NCI-H345 treated with DMSO at 0.1 percent for 48 hours (cell line): ENCODE results near the gene AKAP13.

Experiments used
- DNase-seq: peaks from one replicate; lab custom pipeline; 2025; ENCODE audit not compliant: unreplicated experiment; lab: John Stamatoyannopoulos, UW

AKAP13 gene

DNA sequence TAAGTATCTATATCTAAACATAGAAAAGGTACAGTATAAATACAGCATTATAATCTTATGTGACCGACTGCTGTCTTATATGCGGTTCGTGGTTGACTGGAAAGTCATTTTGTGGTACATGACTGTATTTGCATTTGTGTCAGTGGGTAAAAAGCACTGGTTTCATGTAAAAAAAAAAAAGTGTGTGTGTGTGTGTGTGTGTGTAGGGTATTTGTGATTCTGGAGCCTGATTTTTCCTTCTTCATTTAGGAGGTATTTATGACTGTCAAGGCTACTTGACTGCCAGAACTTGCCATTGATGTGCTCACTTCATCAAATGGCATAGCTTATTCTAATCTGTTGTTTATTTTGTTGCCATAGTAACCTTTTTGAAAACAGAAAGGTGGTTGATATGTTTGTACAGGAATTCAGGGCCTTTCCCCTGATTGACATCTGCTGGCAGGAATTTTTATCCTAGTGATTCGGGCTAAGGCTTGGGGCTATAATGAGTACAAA is 63.2 kb downstream of the AKAP13 start:
- peak; percentile 8 for DNase-seq

DNA sequence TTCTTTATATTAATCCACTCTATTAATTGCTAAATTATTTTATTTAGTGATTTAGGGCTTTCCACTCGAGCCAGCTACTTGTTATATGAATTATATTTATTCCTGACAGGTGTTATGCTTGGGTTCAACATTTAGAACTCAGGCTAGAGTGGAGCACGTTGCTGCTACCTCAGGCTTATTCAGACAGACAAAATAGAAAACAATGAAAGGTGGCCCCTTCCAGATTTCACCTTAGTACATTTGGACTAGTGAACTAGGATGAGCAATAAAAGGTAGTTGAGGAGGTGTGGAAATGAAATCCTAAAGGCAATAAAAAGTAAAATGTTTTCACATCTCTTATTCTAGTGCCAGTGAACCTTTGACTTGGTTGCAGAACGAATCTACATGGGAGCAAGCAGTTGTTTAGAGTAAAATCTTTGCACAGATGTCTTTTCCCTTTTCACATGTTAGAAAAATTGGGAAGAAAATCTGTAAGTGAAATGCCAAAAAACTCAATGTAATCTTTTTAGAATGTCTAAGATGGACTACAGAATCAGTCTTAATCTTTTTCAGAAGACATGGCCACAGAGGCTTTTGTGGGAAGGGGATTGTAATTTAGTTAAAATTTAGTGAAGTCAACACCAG is 63.8 kb downstream of the AKAP13 start:
- DNase-seq: no peak

DNA sequence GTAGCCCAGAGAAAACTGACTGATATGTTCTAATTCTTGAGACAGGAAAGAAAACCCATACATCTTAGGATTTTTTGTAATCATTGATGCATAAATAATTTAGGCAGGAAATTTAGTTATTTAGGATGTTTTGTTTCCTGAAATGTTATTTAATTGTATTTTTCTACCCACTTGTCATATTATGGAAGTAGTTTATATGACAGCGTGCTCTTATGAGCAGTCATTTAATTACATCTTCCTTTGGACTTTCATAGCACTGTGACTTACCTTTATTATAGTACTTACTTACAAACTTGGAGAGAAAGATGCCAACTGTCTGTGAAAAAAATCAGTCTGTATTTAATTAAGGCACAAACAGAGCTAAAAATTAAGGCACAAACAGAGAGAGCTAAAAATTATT is 65.0 kb downstream of the AKAP13 start:
- DNase-seq: no peak

DNA sequence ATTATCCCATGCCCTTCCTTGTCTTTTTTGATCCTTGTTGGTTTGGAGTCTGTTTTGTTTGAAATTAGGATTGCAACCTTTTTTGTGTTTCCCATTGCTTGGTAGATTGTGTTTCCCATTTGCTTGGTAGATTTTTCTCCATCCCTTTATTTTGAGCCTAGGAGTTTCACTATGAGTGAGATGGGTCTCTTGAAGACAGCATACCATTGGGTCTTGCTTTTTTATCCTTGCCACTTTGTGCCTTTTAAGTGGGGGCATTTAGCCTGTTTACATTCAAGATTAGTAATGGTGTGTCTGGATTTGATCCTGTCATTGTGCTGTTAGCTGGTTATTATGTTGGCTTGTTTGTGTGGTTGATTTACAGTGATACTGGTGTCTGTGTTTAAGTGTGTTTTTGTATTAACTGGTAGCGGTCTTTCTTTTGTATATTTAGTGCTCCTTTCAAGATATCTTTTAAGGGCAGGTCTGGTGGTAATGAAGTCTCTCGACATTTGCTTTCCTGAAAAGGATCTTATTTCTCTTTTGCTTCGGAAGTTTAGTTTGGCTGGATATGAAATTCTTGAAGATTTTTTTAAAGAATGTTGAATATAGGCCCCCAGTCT is 70.8 kb downstream of the AKAP13 start:
- no peak for DNase-seq

DNA sequence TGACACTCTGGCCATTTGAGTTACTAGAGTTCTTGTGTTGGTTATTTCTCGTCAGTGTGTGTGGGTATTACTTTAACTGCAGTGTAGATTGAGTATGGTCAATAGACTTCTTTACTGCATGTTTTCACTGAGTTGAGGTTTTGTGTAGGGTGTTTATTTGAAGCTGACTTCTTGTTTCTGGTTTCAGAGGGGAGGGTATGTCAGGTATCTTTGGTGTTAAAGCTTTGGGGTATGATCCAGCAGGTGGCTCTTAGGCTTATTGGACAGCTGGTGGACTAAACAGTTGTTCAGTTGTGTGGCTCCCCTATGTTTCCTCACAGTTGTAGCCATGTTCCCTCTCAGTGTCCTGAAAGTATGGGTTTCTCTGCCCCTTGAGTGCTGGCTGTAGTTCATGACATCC is 72.0 kb downstream of the AKAP13 start:
- no peak for DNase-seq

DNA sequence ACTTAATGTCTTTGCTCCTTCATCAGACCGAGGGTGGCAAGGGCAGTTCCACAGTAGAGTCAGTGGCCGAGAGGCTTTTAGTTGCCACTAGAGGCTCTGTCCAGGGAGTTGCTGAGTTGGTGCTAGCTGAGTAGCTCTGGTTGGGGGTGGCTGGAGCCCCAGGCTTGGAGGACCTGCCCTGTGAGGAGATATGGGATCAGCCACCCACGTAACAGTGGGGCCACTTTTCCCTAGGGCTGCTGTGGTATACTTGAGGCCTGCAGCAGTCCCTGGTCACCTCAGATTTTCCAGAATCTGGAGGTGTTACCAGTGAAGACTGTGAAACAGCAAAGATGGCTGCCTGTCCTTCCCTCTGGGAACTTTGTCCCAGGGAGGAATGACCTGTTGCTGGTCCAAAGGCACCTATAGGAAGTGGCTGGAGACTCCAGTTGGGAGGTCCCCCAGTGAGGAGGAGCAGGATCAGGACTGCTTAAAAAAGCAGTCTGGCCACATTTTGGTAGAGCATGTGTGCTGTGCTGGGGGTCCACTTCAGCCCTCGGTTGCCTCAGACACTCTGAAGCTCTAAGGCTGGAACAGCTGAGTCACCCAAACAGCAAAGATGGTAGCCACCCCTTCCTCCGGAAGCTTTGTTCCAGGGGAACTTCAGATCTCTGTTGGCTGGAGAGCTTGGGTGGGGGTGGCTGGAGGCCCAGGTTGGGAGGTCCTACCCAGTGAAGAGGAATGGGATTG is 72.9 kb downstream of the AKAP13 start:
- no peak for DNase-seq

DNA sequence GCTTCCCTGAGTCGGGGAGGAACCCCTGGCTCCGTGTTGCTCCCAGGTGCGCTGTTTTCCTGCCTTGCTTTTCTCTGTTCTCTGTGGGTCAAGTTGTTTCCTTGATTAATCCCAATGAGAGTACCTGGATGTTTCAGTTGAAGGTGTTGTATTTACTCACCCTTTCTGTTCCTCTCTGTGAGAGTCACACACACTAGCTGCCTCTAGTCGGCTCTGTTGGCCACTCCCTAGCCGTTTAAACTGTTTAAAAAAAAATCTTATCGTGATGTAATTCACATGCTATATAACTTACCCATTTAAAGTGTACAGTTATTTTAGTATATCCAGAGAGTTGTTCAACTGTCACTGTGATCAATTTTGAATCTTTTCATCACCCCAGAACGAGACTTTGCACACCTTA is 74.0 kb downstream of the AKAP13 start:
- no peak for DNase-seq

DNA sequence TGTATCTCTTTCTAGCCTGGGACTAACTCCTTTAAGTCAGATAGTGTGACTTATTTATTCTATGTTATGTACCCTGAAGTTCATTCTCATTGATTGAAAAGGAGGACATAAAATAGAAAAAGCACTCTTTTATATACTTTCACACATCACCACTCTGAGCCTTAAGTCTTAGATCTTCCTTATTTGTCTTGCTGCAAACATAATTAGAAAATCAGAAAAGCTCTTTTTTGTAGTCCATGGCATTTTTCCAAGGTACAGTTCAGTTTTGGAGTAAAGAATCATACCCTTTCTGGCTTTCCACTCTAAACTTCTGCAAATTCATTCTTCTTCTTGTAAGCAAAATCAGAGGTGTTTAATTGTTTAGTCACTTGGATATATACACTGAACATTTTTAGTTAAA is 75.5 kb downstream of the AKAP13 start:
- DNase-seq: no peak

DNA sequence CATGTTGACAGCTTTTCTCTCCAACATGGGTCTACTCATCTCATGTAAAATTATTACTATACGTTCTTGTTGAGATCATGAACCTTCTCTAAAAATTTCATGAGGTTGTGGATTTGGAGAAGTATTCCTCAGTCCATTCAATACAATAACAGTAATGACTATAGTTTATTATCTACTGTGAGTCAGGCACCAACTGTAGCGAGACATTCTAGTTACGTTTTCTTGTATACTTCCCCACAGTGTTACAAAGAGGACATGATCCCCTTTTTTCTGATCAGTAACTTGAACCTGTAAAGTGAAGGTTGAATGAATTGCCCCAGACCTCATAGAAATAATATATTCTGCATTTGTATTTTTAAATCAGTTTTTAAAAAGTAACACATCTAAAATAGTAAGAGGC is 76.4 kb downstream of the AKAP13 start:
- DNase-seq: no peak

DNA sequence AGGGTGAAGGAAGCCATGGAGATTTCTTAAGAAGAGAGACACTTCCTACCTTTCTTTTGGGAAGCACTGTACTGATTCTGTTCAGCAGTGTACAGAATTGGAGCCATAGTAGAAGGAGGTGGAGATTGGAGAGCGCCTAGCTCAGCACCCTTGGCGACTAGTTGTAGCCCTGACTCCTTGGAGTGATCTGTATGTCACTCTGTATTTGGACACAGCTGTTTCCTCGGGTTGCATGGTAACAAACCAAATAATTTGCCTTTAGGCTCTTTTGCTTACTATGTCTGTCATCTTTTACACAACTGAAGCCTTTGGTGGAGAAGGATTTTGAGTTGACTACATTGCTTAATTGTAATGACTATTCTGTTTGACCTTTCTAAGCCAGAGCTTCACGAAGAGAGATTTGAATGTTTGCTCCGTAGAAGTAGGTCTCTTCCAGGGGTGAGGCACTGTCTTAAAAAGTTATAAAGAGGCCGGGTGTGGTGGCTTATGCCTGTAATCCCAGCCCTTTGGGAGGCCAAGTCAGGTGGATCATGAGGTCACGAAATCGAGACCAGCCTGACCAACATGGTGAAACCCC is 77.1 kb downstream of the AKAP13 start:
- DNase-seq: no peak

DNA sequence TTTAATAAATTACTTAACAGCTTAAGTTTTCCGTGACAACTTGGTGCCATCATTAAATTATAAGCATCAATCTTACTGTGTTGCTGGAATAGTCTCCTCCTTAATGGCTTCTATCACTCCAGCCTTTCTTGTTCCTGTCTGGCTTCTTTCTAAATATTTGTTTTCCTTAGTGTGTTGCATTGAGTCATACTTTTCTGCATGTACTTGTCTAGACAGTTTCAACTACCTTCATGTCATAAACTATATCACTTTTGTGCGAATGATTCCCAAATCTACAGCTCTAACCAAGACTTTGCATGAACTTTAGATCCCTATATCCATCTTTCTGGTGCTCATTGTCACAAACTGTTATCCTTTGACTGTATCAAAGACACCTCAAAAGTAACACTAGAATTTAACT is 78.4 kb downstream of the AKAP13 start:
- DNase-seq: no peak

DNA sequence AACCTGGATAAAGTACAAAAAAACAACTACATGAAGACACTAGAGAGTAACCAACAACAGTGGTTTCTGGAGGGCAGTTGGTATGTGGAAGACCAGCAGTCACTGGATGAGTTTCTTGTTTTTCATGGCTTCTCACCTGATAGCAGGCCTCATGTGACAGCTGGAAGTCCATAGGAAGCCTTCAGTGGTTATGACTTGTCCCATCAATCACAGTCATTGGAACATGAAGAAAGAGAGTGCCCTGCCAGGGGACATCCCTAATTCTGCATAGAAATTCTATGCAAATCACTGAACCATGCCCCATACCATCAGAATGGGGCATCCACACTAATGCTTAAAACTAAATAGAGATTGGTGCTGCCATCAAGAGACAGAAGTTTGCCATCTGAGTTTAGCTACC is 81.6 kb downstream of the AKAP13 start:
- no peak for DNase-seq

DNA sequence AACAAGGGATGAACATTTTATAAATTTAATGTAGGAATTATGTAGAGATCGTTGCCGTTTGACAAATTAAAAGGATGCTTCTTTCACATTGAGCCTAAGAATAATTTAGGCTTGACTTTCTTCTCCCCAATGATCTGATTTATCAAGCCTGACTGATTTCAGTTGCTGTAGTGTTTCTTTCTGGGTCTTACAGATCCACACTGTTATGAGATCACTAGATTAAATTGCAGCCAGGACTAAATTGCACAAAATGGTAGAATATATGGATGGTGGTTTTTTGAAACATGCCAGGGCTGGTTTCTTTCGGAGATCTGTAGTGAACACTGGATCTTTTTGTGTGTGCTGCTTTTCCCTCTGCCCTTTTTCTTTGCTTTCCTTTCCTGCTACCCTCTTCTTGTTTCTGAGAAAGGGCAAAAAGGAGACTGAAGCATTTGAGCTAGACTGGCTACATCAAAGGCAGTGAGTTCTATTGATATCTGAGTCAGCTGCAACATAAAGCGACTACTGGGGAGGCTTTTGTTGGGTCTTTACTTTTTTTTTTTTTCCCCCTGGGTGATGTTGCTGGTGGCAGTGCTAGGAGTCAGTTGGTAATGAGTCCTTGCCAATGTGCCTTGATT is 83.0 kb downstream of the AKAP13 start:
- DNase-seq: no peak

DNA sequence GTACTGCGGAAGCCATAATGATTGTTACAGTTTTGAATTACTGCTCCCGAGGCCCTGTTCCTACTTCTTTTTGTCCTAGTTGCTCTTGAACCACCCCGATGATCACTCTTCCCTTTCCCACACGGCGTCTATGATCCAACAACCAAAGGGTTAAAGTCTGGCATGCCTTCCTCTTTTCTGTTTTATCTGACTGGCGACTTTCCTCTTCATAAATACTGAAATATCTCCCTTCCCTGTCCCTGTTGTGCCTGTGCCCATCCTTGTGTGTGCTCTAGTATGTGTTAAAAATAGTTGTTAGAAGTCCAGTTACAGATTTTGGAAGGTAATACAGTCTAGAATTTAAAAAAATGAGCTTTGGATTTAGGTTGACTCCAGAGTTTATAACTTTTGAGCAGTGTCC is 83.6 kb downstream of the AKAP13 start:
- DNase-seq: no peak

DNA sequence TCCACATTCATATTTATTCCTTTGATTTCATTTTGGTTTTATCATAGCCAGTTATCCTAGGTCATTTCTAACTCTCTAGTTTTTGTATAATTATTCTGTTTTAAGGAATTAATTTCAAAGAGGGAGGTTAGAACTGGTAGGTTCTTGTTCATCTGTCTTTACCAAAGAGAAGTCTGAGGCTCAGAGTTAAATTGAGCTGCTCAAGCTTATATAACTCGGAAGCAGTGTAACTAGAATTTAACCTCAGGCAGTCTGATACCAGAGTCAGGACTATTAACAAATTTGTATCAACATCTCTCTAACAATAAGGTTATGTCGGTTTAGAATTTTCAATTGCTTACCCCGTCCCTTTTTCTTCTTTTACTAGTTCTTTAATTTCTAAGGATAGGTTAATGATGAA is 84.1 kb downstream of the AKAP13 start:
- no peak for DNase-seq

DNA sequence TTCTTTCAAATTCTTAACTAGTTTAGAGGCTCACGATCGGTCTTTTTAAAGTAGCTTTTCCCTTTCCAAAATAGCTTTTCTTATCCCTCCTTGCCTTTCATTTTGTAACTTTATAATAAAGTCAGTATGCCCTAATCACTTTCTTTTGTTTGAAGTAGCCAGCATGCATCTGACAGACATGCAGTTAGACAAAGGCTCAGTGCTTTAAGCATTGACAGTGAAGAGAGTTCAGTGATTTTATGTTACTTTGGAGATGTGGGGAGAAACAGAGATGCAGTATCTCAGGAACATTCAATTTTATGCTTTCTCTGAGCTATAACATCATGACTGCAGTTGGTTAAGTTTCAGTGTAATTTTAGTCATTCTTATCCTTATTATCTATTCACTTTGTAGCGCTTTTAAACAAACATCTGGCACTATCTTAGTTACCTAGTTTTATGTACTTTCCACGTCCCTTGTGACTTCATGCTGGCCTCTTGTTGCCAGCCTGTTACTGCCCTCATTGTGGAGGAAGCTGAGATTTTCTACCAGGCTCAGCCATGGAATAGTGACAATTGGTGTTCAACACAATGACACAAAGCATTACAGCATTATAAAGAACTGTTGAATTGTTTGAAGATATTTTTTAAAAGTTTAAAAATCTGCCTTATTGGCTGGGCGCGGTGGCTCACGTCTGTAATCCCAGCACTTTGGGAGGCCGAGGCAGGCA is 90.3 kb downstream of the AKAP13 start:
- no peak for DNase-seq

DNA sequence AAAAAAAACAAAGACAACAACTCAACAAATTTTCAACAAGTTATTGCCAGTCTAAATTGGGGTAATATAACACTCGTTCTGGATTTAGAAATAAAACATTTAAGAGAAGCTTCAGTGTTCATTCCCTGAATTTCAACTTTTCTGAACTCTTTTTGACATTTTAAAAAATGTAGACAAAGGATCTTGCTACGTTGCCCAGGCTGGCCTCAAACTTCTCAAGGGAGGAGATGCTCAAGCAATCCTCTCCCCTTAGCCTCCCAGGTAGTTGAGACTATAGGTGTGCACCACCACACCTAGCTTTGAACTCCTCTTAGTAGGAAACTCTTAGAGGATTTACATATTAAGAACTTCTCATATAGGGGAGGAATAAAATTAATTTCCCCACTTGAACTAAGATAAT is 91.9 kb downstream of the AKAP13 start:
- no peak for DNase-seq

DNA sequence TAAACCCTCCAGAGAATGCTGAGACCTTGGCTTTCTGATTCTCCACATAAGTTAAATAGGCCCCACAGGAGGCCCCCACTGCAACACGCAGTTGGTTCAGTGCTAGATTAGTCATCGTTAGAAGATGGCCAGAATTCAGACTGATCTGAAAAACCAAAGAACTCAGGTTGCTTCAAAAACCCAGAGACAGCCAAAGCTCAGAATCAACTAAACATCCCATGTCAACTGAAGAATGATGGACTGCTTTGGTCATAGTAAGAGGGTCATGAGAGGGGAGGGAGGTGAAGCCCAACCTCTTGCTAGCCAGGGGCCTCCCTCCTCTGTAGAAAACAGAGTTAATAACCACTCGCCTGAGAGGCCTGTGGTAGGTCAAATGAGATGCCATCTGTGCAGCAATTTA is 93.1 kb downstream of the AKAP13 start:
- no peak for DNase-seq

DNA sequence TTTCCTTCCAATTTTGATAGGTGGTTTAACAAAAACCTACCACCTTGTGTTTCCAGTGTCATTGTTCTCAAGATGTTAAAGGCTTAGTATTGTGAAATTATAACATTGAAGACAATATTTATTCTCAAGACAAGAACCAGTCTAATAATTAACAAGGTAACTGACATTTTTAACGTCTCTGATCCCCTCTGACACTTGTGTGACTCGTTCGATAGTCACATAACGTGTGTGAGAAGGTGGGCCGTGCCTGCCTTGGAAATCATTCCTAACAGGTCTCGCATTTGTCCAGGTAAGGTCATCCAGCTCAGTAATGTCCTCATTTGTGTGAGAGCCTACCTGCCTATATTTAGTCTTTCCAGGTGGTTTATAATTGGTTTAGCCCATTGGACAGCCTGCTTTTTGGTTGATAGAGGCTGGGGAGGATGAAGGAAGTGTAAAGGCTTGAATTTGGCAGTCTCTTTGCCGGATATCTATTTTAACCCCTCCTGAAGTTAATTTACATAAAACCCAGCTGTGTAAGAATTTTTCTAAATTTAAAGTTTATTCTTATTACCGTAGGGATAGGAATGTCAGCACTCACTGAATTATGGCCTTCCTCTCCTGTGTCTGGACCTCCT is 94.4 kb downstream of the AKAP13 start:
- no peak for DNase-seq

DNA sequence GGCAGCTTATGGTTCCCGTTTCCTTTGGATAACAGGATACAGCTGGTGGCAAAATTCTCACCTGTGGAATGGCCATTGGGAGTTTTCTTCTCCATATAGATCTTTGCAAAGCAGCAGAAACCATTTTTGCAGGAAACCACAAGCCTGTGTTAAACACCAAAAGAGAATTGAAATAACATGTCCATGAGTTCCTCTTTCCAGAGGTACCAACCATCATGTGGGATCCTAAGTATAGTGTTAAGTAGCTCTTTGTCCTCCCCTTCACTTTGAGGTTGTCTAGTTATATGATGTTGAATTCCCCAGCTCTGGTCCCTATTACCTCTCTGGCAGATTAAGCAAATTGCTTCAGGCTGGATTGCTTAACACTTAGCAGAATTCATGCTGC is 94.9 kb downstream of the AKAP13 start:
- no peak for DNase-seq

DNA sequence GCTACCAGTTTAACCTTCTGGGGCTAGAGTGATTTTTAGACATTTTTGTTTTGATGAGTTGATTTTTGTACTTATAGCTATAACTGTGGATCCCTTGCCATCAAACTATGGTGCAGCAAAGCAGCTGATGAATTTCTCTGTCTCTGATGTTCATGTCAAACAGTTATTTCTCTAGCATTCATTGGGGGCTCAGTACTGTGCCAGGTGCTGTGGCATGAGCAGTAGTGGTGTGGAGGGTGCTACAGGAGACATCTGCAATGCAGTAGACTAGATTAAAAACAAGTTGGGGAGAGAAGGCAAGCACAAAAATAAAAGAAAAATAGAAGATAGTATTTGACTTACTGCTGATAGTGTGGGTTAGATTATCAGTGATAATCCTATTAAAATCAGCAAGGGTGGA is 95.3 kb downstream of the AKAP13 start:
- DNase-seq: no peak
